WTC11 (cell line): ENCODE data around the gene FXYD5. TPM values are rescaled to one million over a fixed set of nuclear protein-coding genes. Genes with fewer than 3 reads are reported as not detected.

Source experiments
- ATAC-seq: fragments of 200-7000 bp; cut with Tn5 transposase; 2 replicates; pipeline ENCODE4 v1.10.0; 2021; ENCODE audit warnings: mild to moderate bottlenecking, moderate library complexity
- CTCF ChIA-PET: fragments of 300-600 bp; sonication (Branson Sonifier 250); formaldehyde crosslinking; loops from one replicate; lab custom pipeline; 2021; ENCODE audit warnings: antibody characterized with exemption; lab: Charles Lee
- POLR2A ChIA-PET: fragments of 350-600 bp; sonication (Branson Sonifier 250); formaldehyde crosslinking; loops from one replicate; lab custom pipeline; 2021; ENCODE audit warnings: antibody characterized with exemption; lab: Charles Lee
- DNase-seq: peaks from one replicate; pipeline ENCODE4 v3.0.0; 2021; ENCODE audit warnings: low spot score
- H3K27ac Mint-ChIP-seq: 2 replicates; pipeline ENCODE4 v1.8.0; 2021; ENCODE audit warnings: mixed read lengths
- H3K27me3 Mint-ChIP-seq: 2 replicates; pipeline ENCODE4 v1.8.0; 2021; ENCODE audit warnings: low read depth, mild to moderate bottlenecking, moderate library complexity, mixed read lengths
- H3K36me3 Mint-ChIP-seq: 2 replicates; pipeline ENCODE4 v1.8.0; 2021; ENCODE audit warnings: mixed read lengths
- H3K4me1 Mint-ChIP-seq: 2 replicates; pipeline ENCODE4 v1.8.0; 2022; ENCODE audit warnings: mixed read lengths
- H3K4me3 Mint-ChIP-seq: 2 replicates; pipeline ENCODE4 v1.8.0; 2021; ENCODE audit warnings: mild to moderate bottlenecking, moderate library complexity, mixed read lengths
- H3K9me3 Mint-ChIP-seq: 2 replicates; pipeline ENCODE4 v1.8.0; 2021; ENCODE audit warnings: mixed read lengths
- ARID4B ChIP-seq: sonication (generic); formaldehyde crosslinking; IDR thresholded peaks from 2 replicates; pipeline ENCODE4 v1.8.0; 2023; ENCODE audit warnings: missing genetic modification reagents, mild to moderate bottlenecking, borderline replicate concordance
- E2F1 ChIP-seq: sonication (generic); formaldehyde crosslinking; IDR thresholded peaks from 2 replicates; pipeline ENCODE4 v1.8.0; 2022; ENCODE audit warnings: mild to moderate bottlenecking, missing genetic modification reagents
- FOXJ3 ChIP-seq: sonication (generic); formaldehyde crosslinking; IDR thresholded peaks from 2 replicates; pipeline ENCODE4 v1.9.0; 2021; ENCODE audit warnings: missing genetic modification reagents, mild to moderate bottlenecking, borderline replicate concordance
- JAZF1 ChIP-seq: fragments of 250-450 bp; sonication (Bioruptor Pico); IDR thresholded peaks from 2 replicates; pipeline ENCODE4 v1.9.0; 2021; ENCODE audit warnings: moderate library complexity, mild to moderate bottlenecking, inconsistent platforms
- RORB ChIP-seq: fragments of 250-450 bp; sonication (Bioruptor Pico); IDR thresholded peaks from 2 replicates; pipeline ENCODE4 v1.9.0; 2021; ENCODE audit warnings: mild to moderate bottlenecking
- STAT6 ChIP-seq: sonication (generic); formaldehyde crosslinking; conservative IDR thresholded peaks from 2 replicates; pipeline ENCODE4 v1.8.1; 2023; ENCODE audit warnings: mild to moderate bottlenecking, low read depth, missing genetic modification reagents, moderate library complexity
- ZBTB21 ChIP-seq: sonication (generic); formaldehyde crosslinking; IDR thresholded peaks from 2 replicates; pipeline ENCODE4 v1.8.1; 2023; ENCODE audit warnings: mild to moderate bottlenecking, missing genetic modification reagents, borderline replicate concordance
- ZNF232 ChIP-seq: sonication (generic); formaldehyde crosslinking; IDR thresholded peaks from 2 replicates; pipeline ENCODE4 v1.8.0; 2022; ENCODE audit warnings: mild to moderate bottlenecking, missing genetic modification reagents
- ZNF263 ChIP-seq: sonication (generic); formaldehyde crosslinking; IDR thresholded peaks from 2 replicates; pipeline ENCODE4 v1.8.1; 2022; ENCODE audit warnings: low read depth, mild to moderate bottlenecking, moderate library complexity, missing genetic modification reagents
- ZNF317 ChIP-seq: sonication (generic); formaldehyde crosslinking; IDR thresholded peaks from 2 replicates; pipeline ENCODE4 v1.8.1; 2023; ENCODE audit warnings: low read depth, mild to moderate bottlenecking, moderate library complexity, missing genetic modification reagents, borderline replicate concordance
- ZNF425 ChIP-seq: fragments of 250-450 bp; sonication (Bioruptor Pico); conservative IDR thresholded peaks from 2 replicates; pipeline ENCODE4 v1.9.0; 2021; ENCODE audit warnings: mild to moderate bottlenecking
- ZNF671 ChIP-seq: fragments of 250-450 bp; sonication (Bioruptor Pico); IDR thresholded peaks from 2 replicates; pipeline ENCODE4 v1.8.0; 2021; ENCODE audit warnings: mild to moderate bottlenecking
- total RNA-seq: library from RNA; stranded (reverse); gene quantifications from 3 replicates; pipeline ENCODE4 v1.2.3, GENCODE V29; 2021
- TF ChIP-seq, protein P1 (sequence below): fragments of 250-450 bp; sonication (Bioruptor Pico); IDR thresholded peaks from 2 replicates; pipeline ENCODE4 v1.9.0; 2021; ENCODE audit warnings: mild to moderate bottlenecking
- TF ChIP-seq, protein P2 (sequence below): sonication (generic); formaldehyde crosslinking; IDR thresholded peaks from 2 replicates; pipeline ENCODE4 v1.8.1; 2022; ENCODE audit warnings: mild to moderate bottlenecking, missing genetic modification reagents, moderate library complexity, borderline replicate concordance
- TF ChIP-seq, protein P3 (sequence below): fragments of 250-450 bp; sonication (Bioruptor Pico); IDR thresholded peaks from 2 replicates; pipeline ENCODE4 v2.1.2; 2022; ENCODE audit warnings: mild to moderate bottlenecking, moderate library complexity
- TF ChIP-seq, protein P4 (sequence below): fragments of 250-450 bp; sonication (Bioruptor Pico); IDR thresholded peaks from 2 replicates; pipeline ENCODE4 v1.9.0; 2021; ENCODE audit warnings: moderate library complexity, mild to moderate bottlenecking, inconsistent platforms, borderline replicate concordance
- TF ChIP-seq, protein P5 (sequence below): sonication (generic); formaldehyde crosslinking; IDR thresholded peaks from 2 replicates; pipeline ENCODE4 v1.8.1; 2023; ENCODE audit warnings: mild to moderate bottlenecking, missing genetic modification reagents
- TF ChIP-seq, protein P6 (sequence below): sonication (generic); formaldehyde crosslinking; IDR thresholded peaks from 2 replicates; pipeline ENCODE4 v1.8.0; 2023; ENCODE audit warnings: mild to moderate bottlenecking, missing genetic modification reagents

Gene FXYD5
- total RNA-seq, 1 experiment from 2014 or later: 114 TPM

- Mint-ChIP-seq H3K36me3 (no peaks in the 10 kb centered on the region), H3K9me3 (peaks cover 4% of the 10 kb centered on the region), H3K27ac (no peak overlapping the region), H3K27me3 (peaks cover 3% of the 10 kb centered on the region; the same call in 1 of the 2 replicates), H3K4me1 (peaks cover 19% of the 10 kb centered on the region), H3K4me3 (no peak overlapping the region)
- ChIA-PET CTCF (no interaction called here), POLR2A (no interaction called here)
- no peak for ATAC-seq
- DNase-seq: no peak
- TF ChIP-seq, protein P1, sequence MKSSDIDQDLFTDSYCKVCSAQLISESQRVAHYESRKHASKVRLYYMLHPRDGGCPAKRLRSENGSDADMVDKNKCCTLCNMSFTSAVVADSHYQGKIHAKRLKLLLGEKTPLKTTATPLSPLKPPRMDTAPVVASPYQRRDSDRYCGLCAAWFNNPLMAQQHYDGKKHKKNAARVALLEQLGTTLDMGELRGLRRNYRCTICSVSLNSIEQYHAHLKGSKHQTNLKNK (CRISPR knock-in tag): no peak
- TF ChIP-seq STAT6 (CRISPR knock-in tag) (no peak), ZBTB21 (no peak), RORB (CRISPR knock-in tag) (no peak), E2F1 (CRISPR knock-in tag) (no peak), ARID4B (no peak), ZNF263 (no peak), JAZF1 (CRISPR knock-in tag) (no peak), ZNF425 (CRISPR knock-in tag) (no peak), FOXJ3 (CRISPR knock-in tag) (no peak), ZNF671 (CRISPR knock-in tag) (no peak), ZNF232 (CRISPR knock-in tag) (no peak), ZNF317 (CRISPR knock-in tag) (no peak)
- TF ChIP-seq, protein P2, sequence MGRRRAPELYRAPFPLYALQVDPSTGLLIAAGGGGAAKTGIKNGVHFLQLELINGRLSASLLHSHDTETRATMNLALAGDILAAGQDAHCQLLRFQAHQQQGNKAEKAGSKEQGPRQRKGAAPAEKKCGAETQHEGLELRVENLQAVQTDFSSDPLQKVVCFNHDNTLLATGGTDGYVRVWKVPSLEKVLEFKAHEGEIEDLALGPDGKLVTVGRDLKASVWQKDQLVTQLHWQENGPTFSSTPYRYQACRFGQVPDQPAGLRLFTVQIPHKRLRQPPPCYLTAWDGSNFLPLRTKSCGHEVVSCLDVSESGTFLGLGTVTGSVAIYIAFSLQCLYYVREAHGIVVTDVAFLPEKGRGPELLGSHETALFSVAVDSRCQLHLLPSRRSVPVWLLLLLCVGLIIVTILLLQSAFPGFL (CRISPR knock-in tag): no peak
- TF ChIP-seq, protein P3, sequence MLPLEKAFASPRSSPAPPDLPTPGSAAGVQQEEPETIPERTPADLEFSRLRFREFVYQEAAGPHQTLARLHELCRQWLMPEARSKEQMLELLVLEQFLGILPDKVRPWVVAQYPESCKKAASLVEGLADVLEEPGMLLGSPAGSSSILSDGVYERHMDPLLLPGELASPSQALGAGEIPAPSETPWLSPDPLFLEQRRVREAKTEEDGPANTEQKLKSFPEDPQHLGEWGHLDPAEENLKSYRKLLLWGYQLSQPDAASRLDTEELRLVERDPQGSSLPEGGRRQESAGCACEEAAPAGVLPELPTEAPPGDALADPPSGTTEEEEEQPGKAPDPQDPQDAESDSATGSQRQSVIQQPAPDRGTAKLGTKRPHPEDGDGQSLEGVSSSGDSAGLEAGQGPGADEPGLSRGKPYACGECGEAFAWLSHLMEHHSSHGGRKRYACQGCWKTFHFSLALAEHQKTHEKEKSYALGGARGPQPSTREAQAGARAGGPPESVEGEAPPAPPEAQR: no peak
- TF ChIP-seq, protein P4, sequence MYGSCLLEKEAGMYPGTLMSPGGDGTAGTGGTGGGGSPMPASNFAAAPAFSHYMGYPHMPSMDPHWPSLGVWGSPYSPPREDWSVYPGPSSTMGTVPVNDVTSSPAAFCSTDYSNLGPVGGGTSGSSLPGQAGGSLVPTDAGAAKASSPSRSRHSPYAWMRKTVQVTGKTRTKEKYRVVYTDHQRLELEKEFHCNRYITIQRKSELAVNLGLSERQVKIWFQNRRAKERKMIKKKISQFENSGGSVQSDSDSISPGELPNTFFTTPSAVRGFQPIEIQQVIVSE (CRISPR knock-in tag): no peak
- TF ChIP-seq, protein P5, sequence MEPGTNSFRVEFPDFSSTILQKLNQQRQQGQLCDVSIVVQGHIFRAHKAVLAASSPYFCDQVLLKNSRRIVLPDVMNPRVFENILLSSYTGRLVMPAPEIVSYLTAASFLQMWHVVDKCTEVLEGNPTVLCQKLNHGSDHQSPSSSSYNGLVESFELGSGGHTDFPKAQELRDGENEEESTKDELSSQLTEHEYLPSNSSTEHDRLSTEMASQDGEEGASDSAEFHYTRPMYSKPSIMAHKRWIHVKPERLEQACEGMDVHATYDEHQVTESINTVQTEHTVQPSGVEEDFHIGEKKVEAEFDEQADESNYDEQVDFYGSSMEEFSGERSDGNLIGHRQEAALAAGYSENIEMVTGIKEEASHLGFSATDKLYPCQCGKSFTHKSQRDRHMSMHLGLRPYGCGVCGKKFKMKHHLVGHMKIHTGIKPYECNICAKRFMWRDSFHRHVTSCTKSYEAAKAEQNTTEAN: no peak
- TF ChIP-seq, protein P6, sequence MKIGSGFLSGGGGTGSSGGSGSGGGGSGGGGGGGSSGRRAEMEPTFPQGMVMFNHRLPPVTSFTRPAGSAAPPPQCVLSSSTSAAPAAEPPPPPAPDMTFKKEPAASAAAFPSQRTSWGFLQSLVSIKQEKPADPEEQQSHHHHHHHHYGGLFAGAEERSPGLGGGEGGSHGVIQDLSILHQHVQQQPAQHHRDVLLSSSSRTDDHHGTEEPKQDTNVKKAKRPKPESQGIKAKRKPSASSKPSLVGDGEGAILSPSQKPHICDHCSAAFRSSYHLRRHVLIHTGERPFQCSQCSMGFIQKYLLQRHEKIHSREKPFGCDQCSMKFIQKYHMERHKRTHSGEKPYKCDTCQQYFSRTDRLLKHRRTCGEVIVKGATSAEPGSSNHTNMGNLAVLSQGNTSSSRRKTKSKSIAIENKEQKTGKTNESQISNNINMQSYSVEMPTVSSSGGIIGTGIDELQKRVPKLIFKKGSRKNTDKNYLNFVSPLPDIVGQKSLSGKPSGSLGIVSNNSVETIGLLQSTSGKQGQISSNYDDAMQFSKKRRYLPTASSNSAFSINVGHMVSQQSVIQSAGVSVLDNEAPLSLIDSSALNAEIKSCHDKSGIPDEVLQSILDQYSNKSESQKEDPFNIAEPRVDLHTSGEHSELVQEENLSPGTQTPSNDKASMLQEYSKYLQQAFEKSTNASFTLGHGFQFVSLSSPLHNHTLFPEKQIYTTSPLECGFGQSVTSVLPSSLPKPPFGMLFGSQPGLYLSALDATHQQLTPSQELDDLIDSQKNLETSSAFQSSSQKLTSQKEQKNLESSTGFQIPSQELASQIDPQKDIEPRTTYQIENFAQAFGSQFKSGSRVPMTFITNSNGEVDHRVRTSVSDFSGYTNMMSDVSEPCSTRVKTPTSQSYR: no peak
Measured at GRCh38 chr19:35195830-35196229, 41.3 kb downstream of the FXYD5 start.
